AG08395 (cell line): ENCODE measurements around the gene CMIP.
A peak's percentile ranks its signal among the peaks of the same experiment; 100 is the strongest.

Experiments
- DNase-seq: peaks from one replicate; pipeline ENCODE4 v3.0.0; 2012; ENCODE audit warnings: mixed read lengths, low spot score

The CMIP gene

GRCh38 chr16:81703177-81704155 is 258.9 kb downstream of the CMIP start:
- peak; percentile 87 for DNase-seq

- DNase-seq, result no peak
Observed at GRCh38 chr16:81705261-81705660, 260.7 kb downstream of the CMIP start.

DNA sequence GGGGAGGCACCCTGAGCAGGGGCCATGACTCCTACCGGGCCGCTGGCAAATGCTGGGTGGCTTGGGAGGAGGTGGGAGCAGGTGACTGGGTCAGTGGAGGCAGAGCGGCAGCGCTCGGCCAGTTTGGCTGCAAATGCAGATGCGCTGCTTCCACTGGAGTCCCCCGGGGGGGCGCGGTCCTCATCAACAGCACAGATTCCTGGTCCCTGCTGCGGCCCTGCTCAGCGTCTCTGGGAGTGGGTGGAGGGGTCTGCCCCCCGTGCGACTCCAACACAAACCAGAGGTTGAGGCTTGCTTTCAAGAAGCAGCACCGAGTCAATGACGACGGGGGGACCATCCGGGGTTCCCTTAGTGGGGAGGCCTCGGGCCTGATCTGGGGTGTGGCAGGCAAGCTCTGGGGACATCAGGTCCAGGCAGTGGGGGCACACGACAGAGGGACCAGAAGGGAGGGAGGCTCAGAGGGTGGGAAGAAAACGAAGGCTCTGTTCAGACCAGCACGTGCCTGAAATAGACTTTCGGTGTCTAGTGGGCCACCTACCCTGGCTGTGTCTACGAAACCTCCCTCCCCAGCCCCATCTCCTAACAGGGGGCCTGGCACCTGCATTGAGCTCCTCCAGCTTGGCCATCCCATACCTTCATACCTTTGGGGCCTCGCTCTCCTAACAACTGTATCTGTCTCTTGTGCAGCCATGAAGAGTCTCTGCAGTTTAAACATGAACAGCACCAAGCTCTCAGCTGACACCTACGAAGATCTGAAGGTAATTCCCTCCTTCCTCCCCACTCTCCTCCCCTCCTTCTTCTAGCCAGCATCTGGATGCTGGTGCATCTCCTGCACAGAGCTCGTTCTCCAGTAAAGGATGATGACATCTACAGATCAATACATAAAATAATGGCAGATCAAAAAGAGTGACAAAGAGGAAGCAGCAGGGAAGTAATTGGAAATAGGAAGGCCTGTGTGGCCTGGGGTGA is 262.0 kb downstream of the CMIP start:
- DNase-seq, result no peak

GRCh38 chr16:81707411-81708265 is 263.0 kb downstream of the CMIP start:
- peak; percentile 50 for DNase-seq

- DNase-seq, result no peak
Observed at GRCh38 chr16:81708266-81709015, 263.8 kb downstream of the CMIP start.

DNA sequence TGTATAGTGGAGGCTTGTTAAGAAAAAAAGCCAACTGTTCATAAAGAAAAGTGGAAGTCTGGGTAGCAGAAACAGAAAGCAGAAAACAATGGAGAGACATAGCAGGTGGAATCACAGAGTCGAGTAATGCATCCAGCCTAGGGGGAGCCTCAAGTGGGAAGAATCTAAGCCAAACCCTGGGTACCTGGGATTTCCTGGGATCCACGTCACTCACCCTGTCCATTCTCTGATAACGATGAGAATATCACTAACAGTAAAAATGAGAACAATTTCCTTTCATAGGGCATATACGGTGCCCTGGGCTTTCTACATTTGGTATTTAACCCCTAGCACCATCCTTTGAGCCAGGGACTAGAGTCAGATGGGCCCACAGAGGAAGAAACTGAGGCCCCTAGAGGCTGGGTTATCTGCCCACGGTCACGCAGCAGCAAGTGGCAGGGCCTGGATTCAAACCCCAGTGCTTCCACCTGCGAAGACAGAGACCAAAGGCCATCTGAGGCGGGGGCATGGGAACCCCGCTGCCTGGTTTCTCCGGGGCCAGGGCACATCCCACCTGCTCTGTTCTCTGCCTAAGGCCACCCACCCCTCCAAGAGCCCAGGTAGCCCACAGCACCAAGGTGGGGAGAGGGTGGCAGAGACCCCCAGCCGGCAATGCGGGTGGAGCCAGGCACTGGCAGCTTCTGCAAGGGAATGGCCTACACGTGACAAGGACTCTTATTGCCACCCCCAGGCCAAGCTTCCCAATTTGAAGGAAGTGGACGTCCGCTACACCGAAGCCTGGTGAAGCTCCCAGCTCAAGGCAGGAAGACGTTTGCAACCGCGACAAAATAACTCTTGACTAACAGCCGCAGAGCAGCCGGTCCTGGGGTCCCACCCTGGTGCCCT is 264.6 kb downstream of the CMIP start:
- DNase-seq, result no peak

GRCh38 chr16:81710044-81710443 is 265.4 kb downstream of the CMIP start:
- DNase-seq, result no peak

- no peak for DNase-seq
Observed at GRCh38 chr16:81710596-81710995, 266.0 kb downstream of the CMIP start.

GRCh38 chr16:81711657-81712319 is 267.2 kb downstream of the CMIP start:
- DNase-seq, result peak; percentile 92

- no peak for DNase-seq
Observed at GRCh38 chr16:81712681-81713080, 268.1 kb downstream of the CMIP start.

DNA sequence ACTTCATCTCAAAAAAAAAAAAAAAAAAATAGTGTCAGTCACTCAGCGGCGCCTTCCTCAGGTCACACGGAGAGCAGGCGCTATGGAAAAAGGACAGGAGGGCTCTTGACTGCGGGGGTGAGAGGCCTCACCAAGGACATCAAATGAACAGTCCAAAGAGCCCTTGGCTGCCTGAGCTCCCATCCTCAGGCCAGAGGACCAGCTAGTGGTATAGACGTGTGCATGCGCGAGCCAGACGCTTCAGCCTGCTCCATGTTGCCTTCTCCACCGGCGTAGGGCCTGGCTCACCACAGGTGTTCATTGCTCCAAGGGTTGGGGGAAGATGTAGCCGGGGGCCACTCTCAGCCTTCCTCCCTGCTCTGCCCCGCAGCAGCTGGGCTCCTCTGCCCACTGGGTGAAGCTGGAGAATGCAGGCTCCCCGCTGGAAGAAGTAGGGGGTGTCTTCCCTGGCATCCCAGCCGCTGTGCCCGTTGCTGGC is 268.7 kb downstream of the CMIP start:
- no peak for DNase-seq

GRCh38 chr16:81713796-81714195 is 269.2 kb downstream of the CMIP start:
- no peak for DNase-seq

GRCh38 chr16:81714583-81714982 is 270.0 kb downstream of the CMIP start:
- DNase-seq, result no peak

GRCh38 chr16:81715358-81716196 is 271.0 kb downstream of the CMIP start:
- DNase-seq, result no peak

DNA sequence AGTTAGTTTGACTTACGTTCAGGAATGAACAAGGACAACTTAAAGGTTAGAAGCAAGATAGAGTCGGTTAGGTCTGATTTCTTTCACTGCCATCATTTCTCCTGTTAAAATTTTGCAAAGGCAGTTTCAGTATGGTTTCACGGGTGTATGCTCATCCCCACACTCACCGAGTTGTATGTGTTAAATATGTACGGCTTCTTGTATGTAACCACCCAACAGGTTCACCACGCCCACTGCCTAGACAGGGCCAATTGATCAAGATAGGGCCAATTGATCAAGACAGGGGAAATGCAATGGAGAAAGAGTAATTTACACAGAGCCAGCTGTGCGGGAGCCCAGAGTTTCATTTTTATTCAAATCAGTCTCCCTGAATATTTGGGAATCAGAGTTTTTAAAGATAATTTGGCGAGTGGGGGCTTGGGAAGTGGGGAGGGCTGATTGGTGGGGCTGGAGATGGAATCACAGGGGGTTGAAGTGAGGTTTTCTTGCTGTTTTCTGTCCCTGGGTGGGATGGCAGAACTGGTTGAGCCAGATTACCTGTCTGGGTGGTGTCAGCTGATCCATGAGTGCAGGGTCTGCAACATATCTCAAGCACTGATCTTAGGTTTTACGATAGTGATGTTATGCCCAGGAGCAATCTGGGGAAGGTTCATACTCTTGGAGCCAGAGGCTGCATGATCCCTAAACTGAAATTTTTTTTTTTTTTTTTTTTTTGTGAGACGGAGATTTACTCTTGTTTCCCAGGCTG is 272.0 kb downstream of the CMIP start:
- no peak for DNase-seq

DNA sequence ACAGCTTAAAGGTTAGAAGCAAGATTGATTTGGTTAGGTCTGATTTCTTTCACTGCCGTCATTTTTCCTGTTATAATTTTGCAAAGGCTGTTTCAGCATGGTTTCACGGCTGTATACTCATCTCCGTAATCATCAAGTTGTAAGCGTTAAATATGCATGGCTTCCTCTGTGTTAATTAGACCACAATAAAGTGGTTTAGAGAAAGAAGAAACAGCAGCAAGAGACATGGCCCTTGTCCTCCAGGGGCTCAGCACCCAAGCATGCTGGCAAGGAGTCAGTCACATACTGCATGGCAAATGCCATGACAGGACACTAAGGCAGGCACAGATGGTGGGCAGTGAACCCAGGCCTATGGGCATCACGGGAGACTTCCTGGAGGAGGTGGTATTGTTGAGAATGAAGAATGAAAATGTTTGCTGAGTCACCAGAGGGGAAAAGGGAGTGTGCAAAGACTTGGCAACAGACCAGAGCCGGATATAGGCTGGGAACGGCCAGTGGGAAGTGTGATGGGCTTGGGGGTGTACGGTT is 273.1 kb downstream of the CMIP start:
- DNase-seq, result no peak

- DNase-seq, result no peak
Observed at GRCh38 chr16:81718637-81719036, 274.0 kb downstream of the CMIP start.
